ENCODE results near the gene TOX3. TPM values are rescaled to one million over a fixed set of nuclear protein-coding genes. Genes with fewer than 3 reads are reported as not detected.

TOX3 gene
- total RNA-seq, 1 donor from 2014 or later, result not detected

DNA sequence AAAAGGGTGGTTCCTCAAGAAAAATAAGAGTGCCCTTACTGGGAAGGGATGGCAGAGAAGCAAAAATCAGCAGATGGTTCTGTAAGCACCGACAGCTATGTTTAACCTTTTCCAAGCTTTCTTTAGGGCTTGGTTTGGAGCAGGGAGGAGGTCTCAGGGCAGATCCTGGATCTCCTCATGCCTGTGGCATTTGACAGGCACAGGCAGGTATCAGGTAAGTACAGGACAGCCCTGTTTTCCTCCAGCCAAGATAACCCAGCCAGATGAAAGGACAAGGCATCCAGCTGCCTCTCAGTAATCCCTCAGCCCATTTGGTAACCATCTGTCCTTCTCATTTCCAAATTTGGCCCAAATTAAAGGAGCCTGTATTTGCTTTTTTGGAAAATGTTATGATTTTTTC lies 141.5 kb downstream of the TOX3 start:
- Mint-ChIP-seq H3K4me3 (ENCODE audit: unreplicated experiment) (no peak overlapping the region), H3K27ac (ENCODE audit: unreplicated experiment) (no peak overlapping the region), H3K36me3 (ENCODE audit: low read depth) (no peaks in the 10 kb centered on the region), H3K27me3 (ENCODE audit: low read depth) (no peaks in the 10 kb centered on the region), H3K4me1 (ENCODE audit: low read depth) (no peaks in the 10 kb centered on the region), H3K9me3 (ENCODE audit: low read depth) (no peaks in the 10 kb centered on the region)
- DNase-seq (ENCODE audit: low spot score), result no peak
- TF ChIP-seq, protein P1, sequence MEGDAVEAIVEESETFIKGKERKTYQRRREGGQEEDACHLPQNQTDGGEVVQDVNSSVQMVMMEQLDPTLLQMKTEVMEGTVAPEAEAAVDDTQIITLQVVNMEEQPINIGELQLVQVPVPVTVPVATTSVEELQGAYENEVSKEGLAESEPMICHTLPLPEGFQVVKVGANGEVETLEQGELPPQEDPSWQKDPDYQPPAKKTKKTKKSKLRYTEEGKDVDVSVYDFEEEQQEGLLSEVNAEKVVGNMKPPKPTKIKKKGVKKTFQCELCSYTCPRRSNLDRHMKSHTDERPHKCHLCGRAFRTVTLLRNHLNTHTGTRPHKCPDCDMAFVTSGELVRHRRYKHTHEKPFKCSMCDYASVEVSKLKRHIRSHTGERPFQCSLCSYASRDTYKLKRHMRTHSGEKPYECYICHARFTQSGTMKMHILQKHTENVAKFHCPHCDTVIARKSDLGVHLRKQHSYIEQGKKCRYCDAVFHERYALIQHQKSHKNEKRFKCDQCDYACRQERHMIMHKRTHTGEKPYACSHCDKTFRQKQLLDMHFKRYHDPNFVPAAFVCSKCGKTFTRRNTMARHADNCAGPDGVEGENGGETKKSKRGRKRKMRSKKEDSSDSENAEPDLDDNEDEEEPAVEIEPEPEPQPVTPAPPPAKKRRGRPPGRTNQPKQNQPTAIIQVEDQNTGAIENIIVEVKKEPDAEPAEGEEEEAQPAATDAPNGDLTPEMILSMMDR (IDR thresholded peaks at IDR 0.05), result no peak

DNA sequence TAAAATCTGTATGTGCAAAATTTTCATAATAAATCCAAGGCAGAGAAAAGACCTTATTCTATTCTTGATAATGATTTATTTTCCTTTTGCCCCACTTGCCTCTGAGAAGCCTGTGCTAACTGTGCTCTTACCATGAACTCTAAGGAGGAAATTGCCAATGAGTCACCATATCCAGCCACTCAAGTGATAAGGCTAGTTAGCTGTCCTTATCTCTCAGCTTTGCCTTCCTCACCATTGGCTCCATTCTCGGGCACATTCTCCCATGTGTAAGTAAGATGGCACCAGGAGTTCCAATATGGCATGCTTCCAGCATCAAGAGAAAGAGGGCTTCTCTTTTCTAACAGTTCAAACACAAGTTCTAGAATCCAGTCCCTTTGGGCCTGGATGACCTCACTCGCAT lies 142.4 kb downstream of the TOX3 start:
- Mint-ChIP-seq H3K9me3 (ENCODE audit: low read depth) (no peaks in the 10 kb centered on the region), H3K27me3 (ENCODE audit: low read depth) (no peaks in the 10 kb centered on the region), H3K27ac (ENCODE audit: unreplicated experiment) (no peak overlapping the region), H3K4me1 (ENCODE audit: low read depth) (no peaks in the 10 kb centered on the region), H3K36me3 (ENCODE audit: low read depth) (no peaks in the 10 kb centered on the region), H3K4me3 (ENCODE audit: unreplicated experiment) (no peak overlapping the region)
- TF ChIP-seq, protein P1 (IDR thresholded peaks at IDR 0.05), result no peak
- DNase-seq (ENCODE audit: low spot score), result no peak

DNA sequence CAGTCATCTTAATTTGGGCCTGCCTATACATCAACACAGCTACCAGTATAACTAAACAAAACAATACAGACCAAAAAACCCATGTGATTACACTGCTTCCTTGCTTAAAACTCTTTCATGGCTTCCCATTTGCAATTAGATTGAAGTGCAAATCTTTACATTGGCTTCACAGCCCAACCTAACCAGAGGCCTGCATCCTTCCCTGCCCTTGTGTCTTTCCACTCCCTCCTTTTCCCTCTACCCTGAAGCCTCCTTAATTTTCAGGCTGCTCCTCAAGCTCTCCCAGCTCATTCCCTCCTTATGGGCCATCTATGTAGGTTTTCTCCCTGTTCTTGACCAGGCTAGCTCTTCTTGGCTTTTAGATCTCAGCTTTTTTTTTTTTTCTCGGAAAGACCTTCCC lies 147.8 kb downstream of the TOX3 start:
- H3K4me3 Mint-ChIP-seq (ENCODE audit: unreplicated experiment), result no peak overlapping the region
- H3K27ac Mint-ChIP-seq (ENCODE audit: unreplicated experiment), result no peak overlapping the region
- H3K27me3 Mint-ChIP-seq (ENCODE audit: low read depth), result peaks cover 2% of the 10 kb centered on the region
- no peak for DNase-seq (ENCODE audit: low spot score)
- H3K9me3 Mint-ChIP-seq (ENCODE audit: low read depth), result no peaks in the 10 kb centered on the region
- no peaks in the 10 kb centered on the region for H3K36me3 Mint-ChIP-seq (ENCODE audit: low read depth)
- TF ChIP-seq, protein P1 (IDR thresholded peaks at IDR 0.05), result no peak
- H3K4me1 Mint-ChIP-seq (ENCODE audit: low read depth), result no peaks in the 10 kb centered on the region

DNA sequence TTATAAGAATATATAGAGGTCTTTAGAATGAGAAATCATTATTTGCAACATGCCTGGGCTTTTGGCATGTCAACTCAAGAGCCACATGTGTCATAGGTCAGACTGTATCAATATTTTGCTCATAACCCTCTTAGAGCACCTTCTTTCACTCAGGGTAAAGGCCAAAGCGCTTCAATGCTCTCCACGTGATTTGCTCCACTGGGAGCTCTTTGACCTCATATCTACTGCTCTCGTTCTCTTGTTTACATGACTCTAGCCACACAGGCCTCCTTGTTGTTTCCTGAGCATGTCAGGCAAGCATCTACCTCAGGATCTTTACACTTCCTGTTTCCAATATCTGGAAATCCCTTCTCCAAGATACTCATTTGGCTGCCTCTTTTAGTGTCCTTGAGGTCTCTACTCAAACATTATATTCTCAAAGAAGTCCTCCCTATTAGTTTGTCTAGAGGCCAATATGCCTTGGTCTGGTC lies 148.4 kb downstream of the TOX3 start:
- H3K4me3 Mint-ChIP-seq (ENCODE audit: unreplicated experiment), result no peak overlapping the region
- H3K36me3 Mint-ChIP-seq (ENCODE audit: low read depth), result no peaks in the 10 kb centered on the region
- H3K4me1 Mint-ChIP-seq (ENCODE audit: low read depth), result no peaks in the 10 kb centered on the region
- TF ChIP-seq, protein P1 (IDR thresholded peaks at IDR 0.05), result no peak
- no peak for DNase-seq (ENCODE audit: low spot score)
- no peak overlapping the region for H3K27ac Mint-ChIP-seq (ENCODE audit: unreplicated experiment)
- H3K9me3 Mint-ChIP-seq (ENCODE audit: low read depth), result no peaks in the 10 kb centered on the region
- peaks cover 2% of the 10 kb centered on the region for H3K27me3 Mint-ChIP-seq (ENCODE audit: low read depth)

DNA sequence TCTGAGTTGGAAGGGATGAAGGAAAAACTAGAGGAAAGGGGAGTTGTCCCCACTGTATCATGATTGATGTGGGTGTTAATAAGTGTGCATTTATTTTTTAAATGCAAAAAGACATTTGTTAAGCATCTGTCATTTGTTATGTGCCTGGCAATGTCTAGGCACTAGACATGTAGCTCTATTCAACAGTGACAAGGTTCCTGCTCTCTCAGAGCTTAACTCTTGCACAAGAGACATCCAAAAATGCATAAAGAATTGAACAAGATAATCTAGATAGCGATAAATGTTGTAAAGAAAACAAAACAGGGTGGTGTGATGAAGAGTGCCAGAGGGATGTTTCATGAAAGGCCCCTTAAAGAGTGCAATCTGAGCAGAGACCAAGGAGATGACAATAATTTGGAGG lies 148.9 kb downstream of the TOX3 start:
- Mint-ChIP-seq H3K4me1 (ENCODE audit: low read depth) (no peaks in the 10 kb centered on the region), H3K27me3 (ENCODE audit: low read depth) (peaks cover 2% of the 10 kb centered on the region), H3K9me3 (ENCODE audit: low read depth) (no peaks in the 10 kb centered on the region), H3K36me3 (ENCODE audit: low read depth) (no peaks in the 10 kb centered on the region), H3K4me3 (ENCODE audit: unreplicated experiment) (no peak overlapping the region), H3K27ac (ENCODE audit: unreplicated experiment) (no peak overlapping the region)
- TF ChIP-seq, protein P1 (IDR thresholded peaks at IDR 0.05), result no peak
- DNase-seq (ENCODE audit: low spot score), result no peak

Data from chondrocyte (in vitro differentiated cells).